H9 (cell line): ENCODE results near the gene DNAJC25. TPM values are rescaled to one million over a fixed set of nuclear protein-coding genes. Genes with fewer than 3 reads are reported as not detected.
A peak's percentile ranks its signal among the peaks of the same experiment; 100 is the strongest.

Experiments
- DNase-seq: peaks from one replicate; pipeline ENCODE4 v3.0.0-alpha.2; 2017
- H2AFZ ChIP-seq: one replicate; pipeline ENCODE4 v1.6.1; 2013; ENCODE audit warnings: mild to moderate bottlenecking, low read length, control low read depth, moderate library complexity
- H2AK5ac ChIP-seq: 2 replicates; pipeline ENCODE4 v1.6.1; 2013; ENCODE audit warnings: low read length, control low read depth, mixed read lengths; ENCODE audit not compliant: insufficient read length
- H2BK120ac ChIP-seq: one replicate; pipeline ENCODE4 v1.6.1; 2013; ENCODE audit warnings: low read depth, mild to moderate bottlenecking, low read length, control low read depth, inconsistent platforms; ENCODE audit not compliant: poor library complexity, severe bottlenecking
- H2BK12ac ChIP-seq: 2 replicates; pipeline ENCODE4 v1.6.1; 2013; ENCODE audit warnings: low read length, control low read depth, mixed read lengths, low read depth; ENCODE audit not compliant: insufficient read length
- H2BK15ac ChIP-seq: 2 replicates; pipeline ENCODE4 v1.6.1; 2013; ENCODE audit warnings: low read depth, low read length, control low read depth
- H2BK20ac ChIP-seq: one replicate; pipeline ENCODE4 v1.6.1; 2013; ENCODE audit warnings: low read depth, mild to moderate bottlenecking, low read length, control low read depth, inconsistent platforms; ENCODE audit not compliant: poor library complexity, severe bottlenecking
- H2BK5ac ChIP-seq: 2 replicates; pipeline ENCODE4 v1.6.1; 2013; ENCODE audit warnings: low read length, control low read depth, mixed read lengths; ENCODE audit not compliant: insufficient read length
- H3K14ac ChIP-seq: 2 replicates; pipeline ENCODE4 v1.6.1; 2013; ENCODE audit warnings: low read length, control low read depth; ENCODE audit not compliant: insufficient read depth
- H3K18ac ChIP-seq: 2 replicates; pipeline ENCODE4 v1.6.1; 2013; ENCODE audit warnings: low read depth, mild to moderate bottlenecking, mixed read lengths, low read length, control low read depth; ENCODE audit not compliant: insufficient read length
- H3K23ac ChIP-seq: 2 replicates; pipeline ENCODE4 v1.6.1; 2013; ENCODE audit warnings: low read length, control low read depth, mixed read lengths, low read depth; ENCODE audit not compliant: insufficient read length
- H3K23me2 ChIP-seq: 2 replicates; pipeline ENCODE4 v1.6.1; 2013; ENCODE audit warnings: low read depth, mild to moderate bottlenecking, mixed read lengths, low read length, control low read depth; ENCODE audit not compliant: insufficient read length, poor library complexity, severe bottlenecking
- H3K27ac ChIP-seq: 2 replicates; pipeline ENCODE4 v1.5.1; 2013; ENCODE audit warnings: low read length, control low read depth, mixed read lengths, low read depth; ENCODE audit not compliant: insufficient read length
- H3K27me3 ChIP-seq: 2 replicates; pipeline ENCODE4 v1.6.1; 2013; ENCODE audit warnings: low read length, control low read depth, inconsistent platforms; ENCODE audit not compliant: insufficient read depth
- H3K4ac ChIP-seq: 2 replicates; pipeline ENCODE4 v1.6.1; 2013; ENCODE audit warnings: low read depth, mild to moderate bottlenecking, control low read depth, inconsistent platforms, low read length, moderate library complexity
- H3K4me1 ChIP-seq: 2 replicates; pipeline ENCODE4 v1.6.1; 2013; ENCODE audit warnings: low read length, control low read depth, inconsistent platforms; ENCODE audit not compliant: insufficient read depth
- H3K4me2 ChIP-seq: 2 replicates; pipeline ENCODE4 v1.6.1; 2013; ENCODE audit warnings: low read length, control low read depth, mixed read lengths; ENCODE audit not compliant: insufficient read length, insufficient read depth
- H3K56ac ChIP-seq: 2 replicates; pipeline ENCODE4 v1.6.1; 2013; ENCODE audit warnings: low read depth, mild to moderate bottlenecking, mixed read lengths, low read length, control low read depth; ENCODE audit not compliant: insufficient read length
- H3K79me1 ChIP-seq: 2 replicates; pipeline ENCODE4 v1.6.1; 2013; ENCODE audit warnings: low read depth, mild to moderate bottlenecking, moderate library complexity, low read length, control low read depth, inconsistent platforms; ENCODE audit not compliant: insufficient read depth, poor library complexity, severe bottlenecking
- H3K79me2 ChIP-seq: 2 replicates; pipeline ENCODE4 v1.6.1; 2013; ENCODE audit warnings: low read length, control low read depth, inconsistent platforms; ENCODE audit not compliant: insufficient read depth
- H3K9ac ChIP-seq: 2 replicates; pipeline ENCODE4 v1.6.1; 2013; ENCODE audit warnings: low read length, control low read depth, mixed read lengths; ENCODE audit not compliant: insufficient read length; ENCODE audit errors: extremely low read depth
- H3K9me3 ChIP-seq: one replicate; pipeline ENCODE4 v1.6.1; 2013; ENCODE audit warnings: low read depth, low read length, inconsistent platforms; ENCODE audit not compliant: control insufficient read depth
- H3T11ph ChIP-seq: one replicate; pipeline ENCODE4 v1.6.1; 2013; ENCODE audit warnings: mild to moderate bottlenecking, low read length, control low read depth, inconsistent platforms
- H4K20me1 ChIP-seq: one replicate; pipeline ENCODE4 v1.6.1; 2013; ENCODE audit not compliant: control insufficient read depth, insufficient read length, insufficient read depth
- H4K5ac ChIP-seq: 2 replicates; pipeline ENCODE4 v1.6.1; 2013; ENCODE audit warnings: low read depth, mild to moderate bottlenecking, mixed read lengths, low read length, control low read depth; ENCODE audit not compliant: insufficient read length
- H4K8ac ChIP-seq: replicated peaks from 2 replicates; pipeline ENCODE4 v1.6.1; 2013; ENCODE audit warnings: low read length, control low read depth, mixed read lengths, low read depth; ENCODE audit not compliant: insufficient read length
- H4K91ac ChIP-seq: 2 replicates; pipeline ENCODE4 v1.6.1; 2013; ENCODE audit warnings: low read depth, mild to moderate bottlenecking, moderate library complexity, mixed read lengths, low read length, control low read depth; ENCODE audit not compliant: insufficient read length
- H3K27ac Mint-ChIP-seq, 3 experiments: 2 replicates in 2 of 3; 3 replicates in 1 of 3; pipeline ENCODE4 v1.8.0; 2020 to 2021; ENCODE audit warnings: mixed read lengths in 3 of 3, mild to moderate bottlenecking in 1 of 3, moderate library complexity in 1 of 3
- H3K27me3 Mint-ChIP-seq: 2 replicates; pipeline ENCODE4 v1.8.0; 2021; ENCODE audit warnings: low read depth, mild to moderate bottlenecking, moderate library complexity, mixed read lengths
- H3K36me3 Mint-ChIP-seq, 3 experiments: 2 replicates in 2 of 3; 3 replicates in 1 of 3; pipeline ENCODE4 v1.8.0; 2020 to 2021; ENCODE audit warnings: low read depth in 3 of 3, mixed read lengths in 3 of 3; ENCODE audit not compliant: insufficient read depth in 1 of 3
- H3K4me1 Mint-ChIP-seq, 2 experiments: 2 replicates each; pipeline ENCODE4 v1.8.0; 2020; ENCODE audit warnings: mixed read lengths in 2 of 2
- H3K4me3 Mint-ChIP-seq, 2 experiments: 2 replicates in 1 of 2; 3 replicates in 1 of 2; pipeline ENCODE4 v1.8.0; 2020 to 2021; ENCODE audit warnings: mild to moderate bottlenecking in 2 of 2, mixed read lengths in 2 of 2, moderate library complexity in 1 of 2
- H3K9me3 Mint-ChIP-seq, 2 experiments: 2 replicates in 1 of 2; 3 replicates in 1 of 2; pipeline ENCODE4 v1.8.0; 2020; ENCODE audit warnings: mild to moderate bottlenecking in 2 of 2, mixed read lengths in 2 of 2, moderate library complexity in 1 of 2
- WGBS: extraction: QIAGEN DNeasy Blood & Tissue Kit; methylation state at CpG from one replicate; pipeline ENCODE4 v1.1.7; 2013; ENCODE audit warnings: missing lambda C conversion rate, low lambda C conversion rate, mixed read lengths; ENCODE audit not compliant: insufficient read length; ENCODE audit errors: extremely low coverage; 5-methylcytosine and 5-hydroxymethylcytosine counted together
- total RNA-seq: library from RNA; stranded (reverse); gene quantifications from 2 replicates; pipeline ENCODE4 v1.2.1, GENCODE V29; 2021
- TF ChIP-seq, protein P1 (sequence below): fragments of 200-600 bp; sonication (generic); conservative IDR thresholded peaks from 3 replicates; pipeline ENCODE4 v1.8.0; 2021; ENCODE audit warnings: antibody characterized with exemption, mild to moderate bottlenecking

DNAJC25 gene
- total RNA-seq, 1 experiment from 2014 or later, result 7.6 TPM

DNA sequence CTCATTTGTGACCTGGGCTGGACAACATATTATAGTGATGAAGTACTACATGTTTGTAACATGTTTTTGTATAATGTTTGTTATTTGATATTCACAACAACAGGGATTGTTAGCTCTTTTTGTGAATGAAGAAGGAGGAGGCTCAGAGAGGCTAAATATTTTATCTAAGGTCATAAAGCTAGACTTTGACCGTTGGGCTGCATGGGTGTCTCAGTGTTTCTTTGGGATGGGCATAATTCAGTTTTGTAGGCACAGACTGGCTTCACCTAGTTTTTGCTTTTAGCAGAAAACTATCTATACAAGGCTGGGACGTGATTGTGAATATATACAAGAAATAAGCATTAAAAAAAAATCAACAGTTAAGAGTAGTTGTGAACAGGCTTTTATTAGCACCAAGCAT is 15.3 kb downstream of the DNAJC25 start:
- H3K14ac ChIP-seq, result no peak overlapping the region
- H3K23ac ChIP-seq, result no peak overlapping the region
- H3K27me3 ChIP-seq, result no peaks in the 10 kb centered on the region
- H3K27ac Mint-ChIP-seq, result peak overlapping the region in 1 of 3 experiments; percentile 18; a peak in 2 of 7 replicates
- H3K23me2 ChIP-seq, result no peaks in the 10 kb centered on the region
- no peak overlapping the region for H2BK15ac ChIP-seq
- no peak overlapping the region for H3K4me3 Mint-ChIP-seq
- H2BK5ac ChIP-seq, result no peak overlapping the region
- no peak overlapping the region for H3K4me2 ChIP-seq
- no peak for DNase-seq
- H2AK5ac ChIP-seq, result no peak overlapping the region
- TF ChIP-seq, protein P1, sequence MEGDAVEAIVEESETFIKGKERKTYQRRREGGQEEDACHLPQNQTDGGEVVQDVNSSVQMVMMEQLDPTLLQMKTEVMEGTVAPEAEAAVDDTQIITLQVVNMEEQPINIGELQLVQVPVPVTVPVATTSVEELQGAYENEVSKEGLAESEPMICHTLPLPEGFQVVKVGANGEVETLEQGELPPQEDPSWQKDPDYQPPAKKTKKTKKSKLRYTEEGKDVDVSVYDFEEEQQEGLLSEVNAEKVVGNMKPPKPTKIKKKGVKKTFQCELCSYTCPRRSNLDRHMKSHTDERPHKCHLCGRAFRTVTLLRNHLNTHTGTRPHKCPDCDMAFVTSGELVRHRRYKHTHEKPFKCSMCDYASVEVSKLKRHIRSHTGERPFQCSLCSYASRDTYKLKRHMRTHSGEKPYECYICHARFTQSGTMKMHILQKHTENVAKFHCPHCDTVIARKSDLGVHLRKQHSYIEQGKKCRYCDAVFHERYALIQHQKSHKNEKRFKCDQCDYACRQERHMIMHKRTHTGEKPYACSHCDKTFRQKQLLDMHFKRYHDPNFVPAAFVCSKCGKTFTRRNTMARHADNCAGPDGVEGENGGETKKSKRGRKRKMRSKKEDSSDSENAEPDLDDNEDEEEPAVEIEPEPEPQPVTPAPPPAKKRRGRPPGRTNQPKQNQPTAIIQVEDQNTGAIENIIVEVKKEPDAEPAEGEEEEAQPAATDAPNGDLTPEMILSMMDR, result no peak
- no peak overlapping the region for H2BK12ac ChIP-seq
- no peak overlapping the region for H4K8ac ChIP-seq
- no peaks in the 10 kb centered on the region for H3K4me1 ChIP-seq
- H3T11ph ChIP-seq, result no peak overlapping the region
- H3K36me3 Mint-ChIP-seq, result peaks cover 18 to 46% (median 41%) of the 10 kb centered on the region in 3 experiments; a peak in 6 of 7 replicates
- H4K91ac ChIP-seq, result no peak overlapping the region
- H3K27ac ChIP-seq, result no peak overlapping the region
- no peaks in the 10 kb centered on the region for H3K4me1 Mint-ChIP-seq
- H3K4ac ChIP-seq, result no peak overlapping the region
- no peak overlapping the region for H2BK120ac ChIP-seq
- no peaks in the 10 kb centered on the region for H3K79me1 ChIP-seq
- H3K9me3 ChIP-seq, result no peaks in the 10 kb centered on the region
- H2AFZ ChIP-seq, result no peak overlapping the region
- WGBS, result no CpG with 5 or more reads among the region's 2 CpGs
- H3K56ac ChIP-seq, result no peak overlapping the region
- no peak overlapping the region for H2BK20ac ChIP-seq
- H3K18ac ChIP-seq, result no peak overlapping the region
- no peaks in the 10 kb centered on the region for H3K79me2 ChIP-seq
- no peak overlapping the region for H3K9ac ChIP-seq
- no peaks in the 10 kb centered on the region for H3K9me3 Mint-ChIP-seq
- no peak overlapping the region for H4K5ac ChIP-seq
- no peaks in the 10 kb centered on the region for H4K20me1 ChIP-seq
- no peaks in the 10 kb centered on the region for H3K27me3 Mint-ChIP-seq
